Common myeloid progenitor, CD34-positive (primary cell): ENCODE measurements around the gene DUSP8.
"Not testable (repeated sequence)": the region's sequence is repeated elsewhere in the genome, so short reads cannot be mapped to it uniquely, and the experiment has no call there.

Experiments
- CTCF ChIA-PET: fragments of 350-600 bp; sonication (Branson Sonifier 250); formaldehyde crosslinking; loops from one replicate; lab custom pipeline; 2021; ENCODE audit warnings: antibody characterized with exemption; lab: Charles Lee
- POLR2A ChIA-PET: fragments of 350-600 bp; sonication (Branson Sonifier 250); formaldehyde crosslinking; loops from one replicate; lab custom pipeline; 2021; ENCODE audit warnings: antibody characterized with exemption; lab: Charles Lee
- DNase-seq, 3 donors: peaks; one replicate each; pipeline versions ENCODE4 v3.0.0 to v3.0.0-alpha.2; 2013
- H3K27ac ChIP-seq, 2 experiments: 1 replicate in 1 of 2; 2 replicates in 1 of 2; pipeline ENCODE4 v1.7.0; 2013; ENCODE audit warnings: inconsistent platforms in 2 of 2, low read length in 2 of 2, mild to moderate bottlenecking in 2 of 2, low read depth in 1 of 2, moderate library complexity in 1 of 2; ENCODE audit not compliant: severe bottlenecking in 2 of 2, insufficient read depth in 1 of 2, poor library complexity in 1 of 2
- H3K27me3 ChIP-seq, 5 experiments: replicated peaks in 2 of 5; 1 replicate in 3 of 5; 2 replicates in 2 of 5; pipeline versions ENCODE4 v1.6.1 to v1.7.0; 2013; ENCODE audit warnings: low read length in 4 of 5, mild to moderate bottlenecking in 2 of 5, moderate library complexity in 2 of 5, inconsistent platforms in 1 of 5; ENCODE audit not compliant: insufficient read depth in 5 of 5, control insufficient read depth in 4 of 5
- H3K36me3 ChIP-seq, 4 experiments: 1 replicate in 2 of 4; 2 replicates in 2 of 4; pipeline versions ENCODE4 v1.6.1 to v1.7.0; 2013; ENCODE audit warnings: low read length in 3 of 4, control low read depth in 1 of 4, mild to moderate bottlenecking in 1 of 4; ENCODE audit not compliant: control insufficient read depth in 4 of 4, insufficient read depth in 4 of 4
- H3K4me1 ChIP-seq, 4 experiments: 1 replicate in 3 of 4; 2 replicates in 1 of 4; pipeline versions ENCODE4 v1.6.1 to v1.7.1; 2013; ENCODE audit warnings: low read length in 3 of 4, mild to moderate bottlenecking in 3 of 4, control low read depth in 1 of 4, inconsistent platforms in 1 of 4, moderate library complexity in 1 of 4; ENCODE audit not compliant: control insufficient read depth in 4 of 4, insufficient read depth in 4 of 4; ENCODE audit errors: control extremely low read depth in 1 of 4
- H3K4me3 ChIP-seq, 7 experiments: 1 replicate in 4 of 7; 2 replicates in 3 of 7; pipeline versions ENCODE4 v1.5.1 to v1.7.0; 2013; ENCODE audit warnings: mild to moderate bottlenecking in 7 of 7, low read length in 6 of 7, moderate library complexity in 6 of 7, inconsistent platforms in 2 of 7, low read depth in 2 of 7, control low read depth in 1 of 7; ENCODE audit not compliant: insufficient read depth in 4 of 7, control insufficient read depth in 1 of 7; ENCODE audit errors: extremely low read depth in 1 of 7
- H3K9me3 ChIP-seq, 5 experiments: 1 replicate in 4 of 5; 2 replicates in 1 of 5; pipeline versions ENCODE4 v1.6.1 to v1.7.1; 2013; ENCODE audit warnings: low read length in 4 of 5, mild to moderate bottlenecking in 2 of 5, inconsistent platforms in 1 of 5, low read depth in 1 of 5, moderate library complexity in 1 of 5; ENCODE audit not compliant: control insufficient read depth in 4 of 5, insufficient read depth in 2 of 5; ENCODE audit errors: control extremely low read depth in 1 of 5
- WGBS: methylation state at CpG from one replicate; pipeline ENCODE4 v1.1.5; 2013; ENCODE audit not compliant: insufficient coverage; 5-methylcytosine and 5-hydroxymethylcytosine counted together

The DUSP8 gene

DNA sequence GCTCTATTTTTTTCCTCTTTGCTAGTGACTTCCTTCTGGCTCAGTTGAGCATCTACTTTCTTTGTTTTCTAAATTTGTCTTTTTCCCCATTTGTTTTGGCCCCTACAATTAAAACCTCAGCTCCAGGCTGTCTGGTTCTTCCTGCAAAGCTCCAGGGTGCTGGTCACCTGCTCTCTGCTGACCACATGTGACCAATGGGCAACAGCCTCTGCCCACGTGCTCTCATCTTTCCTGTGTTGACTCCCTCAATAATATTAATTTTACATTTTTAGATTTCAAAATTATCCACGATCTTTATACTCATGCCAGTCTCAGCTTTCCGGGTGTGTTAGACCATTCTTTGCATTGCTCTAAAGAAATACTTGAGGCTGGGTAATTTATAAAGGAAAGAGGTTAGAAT lies 26.3 kb upstream of the DUSP8 start:
- H3K4me1 ChIP-seq, H3K4me3 ChIP-seq, POLR2A ChIA-PET, H3K36me3 ChIP-seq, DNase-seq, H3K27ac ChIP-seq, H3K9me3 ChIP-seq: not testable (repeated sequence)
- peaks cover 4 to 76% (median 15%) of the 10 kb centered on the region in 5 experiments for H3K27me3 ChIP-seq
- CTCF ChIA-PET, result interaction anchor here (1.1 kb wide), 1 partner anchor 21 kb away, joined by 3 read pairs; no protein-coding TSS in a partner anchor
- 80% methylated on average over 1 of the region's 3 CpGs for WGBS

DNA sequence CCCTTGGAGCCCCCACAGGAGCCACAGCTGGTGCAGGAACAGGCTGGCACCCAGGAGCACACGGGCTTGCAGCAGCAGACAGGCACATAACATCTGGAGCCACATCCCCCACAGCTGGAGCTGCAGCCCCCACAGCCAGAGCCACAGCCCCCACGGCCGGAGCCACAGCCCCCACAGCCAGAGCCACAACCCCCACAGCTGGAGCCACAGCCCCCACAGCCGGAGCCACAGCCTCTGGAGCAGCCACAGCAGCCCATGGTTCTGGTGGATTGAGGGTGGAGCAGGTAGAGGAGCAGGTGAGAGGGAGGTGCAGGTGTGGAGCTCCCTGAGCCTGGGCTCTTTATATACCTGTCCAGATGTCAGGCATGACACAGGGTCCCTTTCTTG lies 25.9 kb upstream of the DUSP8 start, which contains the start of gene KRTAP5-2:
Gene KRTAP5-2, minus strand, starts transcription at position 301 of the 387 bp plus-strand sequence. Its CDS starts 44 bp downstream, at position 257.
- H3K9me3 ChIP-seq, result peaks cover 0 to 2% (median 0%) of the 10 kb centered on the region in 5 experiments
- H3K36me3 ChIP-seq, result no peaks in the 10 kb centered on the region
- WGBS, result 29% methylated on average over 1 of the region's 4 CpGs
- CTCF ChIA-PET, result interaction anchor here (0.5 to 1.4 kb wide), 6 partner anchors 22 to 1335 kb away, joined by 3 read pairs; no protein-coding TSS in a partner anchor
- H3K4me3 ChIP-seq, result no peak within 1 kb of the TSS
- H3K4me1 ChIP-seq, result no peaks in the 10 kb centered on the region
- no peak within 1 kb of the TSS for H3K27ac ChIP-seq
- peaks cover 5 to 77% (median 16%) of the 10 kb centered on the region in 5 experiments for H3K27me3 ChIP-seq
- POLR2A ChIA-PET, result no interaction called here
- no peak for DNase-seq

GRCh38 chr11:1597331-1597993 lies 25.4 kb upstream of the DUSP8 start:
- DNase-seq, result no peak
- Histone ChIP-seq H3K4me3 (no peak overlapping the region), H3K27me3 (peaks cover 5 to 77% (median 16%) of the 10 kb centered on the region in 5 experiments), H3K4me1 (no peaks in the 10 kb centered on the region), H3K9me3 (peaks cover 0 to 2% (median 0%) of the 10 kb centered on the region in 5 experiments), H3K27ac (no peak overlapping the region), H3K36me3 (no peaks in the 10 kb centered on the region)
- ChIA-PET POLR2A (no interaction called here), CTCF (interaction anchor here (0.5 to 1.4 kb wide), 7 partner anchors 9 to 1336 kb away, joined by 3 to 4 read pairs (median 3); no protein-coding TSS in a partner anchor)
- WGBS, result 98% methylated on average over 10 of the region's 10 CpGs

DNA sequence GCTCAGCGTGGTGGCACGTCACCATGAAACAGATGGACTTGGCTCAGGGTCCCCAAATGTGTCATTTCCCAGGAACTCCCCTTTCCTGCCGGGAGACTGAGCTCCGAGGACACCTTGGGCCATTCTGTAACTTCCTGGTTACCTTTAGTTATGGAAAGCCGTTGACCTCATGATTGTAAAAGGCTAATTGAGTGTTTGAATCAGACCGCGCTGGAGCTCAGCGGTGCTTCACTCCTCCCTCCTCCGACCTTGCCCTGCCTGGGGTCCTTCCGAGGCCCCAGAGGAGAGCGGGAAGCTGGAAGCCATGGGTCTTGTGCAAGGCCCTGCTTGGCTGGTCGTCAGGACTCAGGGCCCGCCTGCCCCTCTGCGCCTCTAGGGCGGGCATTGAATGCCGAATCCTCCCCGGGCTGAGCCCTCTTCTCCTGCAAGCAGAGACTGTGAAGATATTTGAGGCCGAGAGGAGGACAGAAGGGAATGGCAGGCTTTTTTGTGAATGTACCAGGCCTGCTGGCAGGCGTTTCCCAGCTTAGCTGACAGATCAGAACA lies 24.6 kb upstream of the DUSP8 start:
- H3K27ac ChIP-seq, POLR2A ChIA-PET, DNase-seq, H3K4me1 ChIP-seq, H3K9me3 ChIP-seq, H3K4me3 ChIP-seq, H3K36me3 ChIP-seq: not testable (repeated sequence)
- 93% methylated on average over 5 of the region's 19 CpGs for WGBS
- CTCF ChIA-PET, result interaction anchor here (0.7 to 1.4 kb wide), 4 partner anchors 8 to 440 kb away, joined by 3 to 4 read pairs (median 3); partner anchors contain the start of gene KRTAP5-3
- peaks cover 5 to 85% (median 16%) of the 10 kb centered on the region in 5 experiments for H3K27me3 ChIP-seq

DNA sequence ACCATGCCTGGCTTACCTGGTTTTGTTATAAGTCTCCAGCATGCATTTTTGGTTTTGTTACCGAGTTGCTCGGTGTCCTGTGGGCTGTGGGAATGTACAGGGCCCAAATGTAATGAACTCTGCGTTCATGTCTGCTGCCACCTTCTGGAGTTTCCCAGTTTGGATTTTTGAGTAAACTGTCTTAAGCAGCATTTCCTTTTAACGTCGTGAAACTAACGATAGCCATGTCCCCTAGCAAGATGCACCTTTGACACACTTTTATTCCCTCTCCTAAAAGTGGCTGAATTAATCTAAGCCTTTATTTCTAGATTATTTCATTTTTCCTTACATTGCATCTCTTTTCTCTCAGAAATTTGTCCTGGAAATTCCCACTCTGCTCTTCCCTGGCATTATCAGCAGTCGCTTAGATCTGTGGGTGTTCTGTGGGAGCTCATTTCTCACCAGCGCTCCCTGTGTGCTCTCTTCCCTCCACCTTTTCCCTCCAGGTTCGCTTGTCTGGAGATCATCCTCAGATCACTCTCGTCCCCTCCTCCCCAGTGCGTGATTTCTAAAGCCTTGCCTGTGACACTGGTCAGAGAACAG lies 24.0 kb upstream of the DUSP8 start:
- H3K27ac ChIP-seq, DNase-seq, H3K4me3 ChIP-seq, H3K4me1 ChIP-seq, H3K36me3 ChIP-seq, POLR2A ChIA-PET, H3K9me3 ChIP-seq: not testable (repeated sequence)
- 75% methylated on average over 8 of the region's 11 CpGs for WGBS
- CTCF ChIA-PET, result interaction anchor here (0.9 to 3.2 kb wide), 7 partner anchors 10 to 44 kb away, joined by 3 to 12 read pairs (median 4); no protein-coding TSS in a partner anchor
- H3K27me3 ChIP-seq, result peaks cover 5 to 84% (median 16%) of the 10 kb centered on the region in 5 experiments

DNA sequence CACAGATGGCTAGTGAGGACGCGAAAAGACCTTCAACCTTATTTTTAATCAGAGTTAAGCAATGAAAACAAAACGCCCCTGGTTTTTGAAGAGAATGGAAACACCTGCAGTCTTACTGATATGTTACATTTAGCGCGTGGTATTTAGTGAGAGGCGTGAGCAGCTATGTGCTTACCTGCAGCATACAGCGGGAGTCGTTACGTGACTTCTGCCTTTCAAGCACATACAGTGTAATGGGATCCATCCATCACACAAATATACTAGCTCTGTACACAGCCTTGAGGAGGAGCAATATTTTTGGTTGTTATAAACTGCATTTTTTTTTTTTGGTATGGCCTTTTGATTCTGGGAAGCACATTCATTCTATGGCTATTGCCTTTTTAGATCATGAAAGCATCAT lies 20.6 kb upstream of the DUSP8 start:
- Histone ChIP-seq H3K4me1 (no peaks in the 10 kb centered on the region), H3K36me3 (no peaks in the 10 kb centered on the region), H3K27ac (no peak overlapping the region), H3K27me3 (peaks cover 3 to 89% (median 20%) of the 10 kb centered on the region in 5 experiments), H3K9me3 (peaks cover 0 to 2% (median 0%) of the 10 kb centered on the region in 5 experiments), H3K4me3 (no peak overlapping the region)
- CTCF ChIA-PET, result interaction anchor here (0.6 to 3.2 kb wide), 4 partner anchors 13 to 300 kb away, joined by 3 to 12 read pairs (median 4); no protein-coding TSS in a partner anchor
- POLR2A ChIA-PET, result no interaction called here
- DNase-seq, result no peak
- WGBS, result 89% methylated on average over 9 of the region's 9 CpGs
